ENCODE measurements around the gene RABGGTA. TPM values are rescaled to one million over a fixed set of nuclear protein-coding genes. Genes with fewer than 3 reads are reported as not detected.

RABGGTA gene
- total RNA-seq, 1 experiment from 2014 or later, result 25.6 TPM

DNA sequence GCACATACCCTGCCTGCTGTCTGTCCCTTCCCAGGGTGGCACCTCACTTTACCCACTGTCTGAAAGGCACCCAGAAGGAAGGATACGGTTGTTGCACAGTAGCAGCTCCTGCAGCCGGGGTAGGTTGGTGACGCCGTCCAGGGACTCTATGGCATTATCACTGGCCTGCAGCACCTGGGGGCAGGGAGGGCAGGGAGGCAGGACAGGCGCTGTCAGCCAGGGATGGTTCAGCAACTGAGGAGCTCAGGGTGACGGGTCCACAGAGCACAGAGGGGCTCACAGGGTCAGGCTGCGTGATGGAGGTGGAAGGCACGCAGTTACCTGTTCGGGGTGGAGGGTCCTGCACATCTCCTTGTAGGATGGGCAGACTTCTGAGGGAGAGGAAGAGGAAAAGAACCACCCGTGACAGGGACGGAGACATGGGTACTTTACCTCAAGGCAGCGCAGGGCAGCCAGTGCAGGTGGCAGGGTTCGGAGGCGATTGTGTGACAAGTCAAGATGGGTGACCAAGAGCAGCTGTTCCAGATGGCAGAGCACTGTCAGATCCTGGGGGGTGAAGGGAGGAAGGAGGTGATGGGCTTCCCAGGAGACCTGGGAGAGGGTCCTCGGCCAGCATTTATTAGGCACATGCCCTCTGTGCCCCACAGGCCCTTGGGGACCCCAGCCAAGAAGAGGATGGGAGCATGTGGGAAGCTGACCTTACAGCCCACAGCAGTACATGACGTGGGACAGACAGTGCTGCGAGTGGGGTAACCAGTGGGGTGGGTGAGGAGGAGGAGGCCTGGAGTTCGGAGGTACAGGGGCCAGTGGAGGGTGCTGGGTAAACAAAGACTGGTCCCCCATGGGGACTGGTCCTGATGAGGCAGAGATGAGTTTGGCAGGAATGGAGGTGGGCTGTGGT is 4.8 kb downstream of the RABGGTA start:
- no CpG with 5 or more reads among the region's 18 CpGs for WGBS (ENCODE audit: extremely low coverage, insufficient read length, low lambda C conversion rate)
- no peak overlapping the region for H2BK12ac ChIP-seq (ENCODE audit: insufficient read length, low read depth, low read length)
- Mint-ChIP-seq H3K27ac (peak overlapping the region in 1 of 3 experiments; percentile 64; a peak in 4 of 7 replicates), H3K4me3 (no peak overlapping the region; a peak in 1 of 5 replicates), H3K27me3 (ENCODE audit: low read depth) (no peaks in the 10 kb centered on the region), H3K36me3 (ENCODE audit: insufficient read depth in 1 of 3, low read depth in 3 of 3) (peaks cover 3 to 21% (median 14%) of the 10 kb centered on the region in 3 experiments; a peak in 5 of 7 replicates), H3K9me3 (no peaks in the 10 kb centered on the region), H3K4me1 (peaks cover 0 to 5% of the 10 kb centered on the region in 2 experiments; a peak in 1 of 4 replicates)
- H3K79me2 ChIP-seq (ENCODE audit: insufficient read depth, low read length), result no peaks in the 10 kb centered on the region
- no peak overlapping the region for H2BK20ac ChIP-seq (ENCODE audit: low read depth, low read length, poor library complexity, severe bottlenecking)
- no peak overlapping the region for H3K4me2 ChIP-seq (ENCODE audit: insufficient read depth, insufficient read length, low read length)
- H3K23ac ChIP-seq (ENCODE audit: insufficient read length, low read depth, low read length), result no peak overlapping the region
- H4K91ac ChIP-seq (ENCODE audit: insufficient read length, low read depth, low read length), result no peak overlapping the region
- H3K14ac ChIP-seq (ENCODE audit: insufficient read depth, low read length), result no peak overlapping the region; the same call in 1 of the 2 replicates
- no peak overlapping the region for H4K8ac ChIP-seq (replicated peaks; ENCODE audit: insufficient read length, low read depth, low read length)
- H3K27ac ChIP-seq (ENCODE audit: insufficient read length, low read depth, low read length), result no peak overlapping the region
- no peak overlapping the region for H3K18ac ChIP-seq (ENCODE audit: insufficient read length, low read depth, low read length)
- H3K4me1 ChIP-seq (ENCODE audit: insufficient read depth, low read length), result no peaks in the 10 kb centered on the region
- H3K27me3 ChIP-seq (ENCODE audit: insufficient read depth, low read length), result no peaks in the 10 kb centered on the region
- no peak overlapping the region for H2BK5ac ChIP-seq (ENCODE audit: insufficient read length, low read length)
- H2BK120ac ChIP-seq (ENCODE audit: low read depth, low read length, poor library complexity, severe bottlenecking), result no peak overlapping the region
- H3K56ac ChIP-seq (ENCODE audit: insufficient read length, low read depth, low read length), result no peak overlapping the region
- H2AFZ ChIP-seq (ENCODE audit: low read length), result no peak overlapping the region
- TF ChIP-seq, protein P1, sequence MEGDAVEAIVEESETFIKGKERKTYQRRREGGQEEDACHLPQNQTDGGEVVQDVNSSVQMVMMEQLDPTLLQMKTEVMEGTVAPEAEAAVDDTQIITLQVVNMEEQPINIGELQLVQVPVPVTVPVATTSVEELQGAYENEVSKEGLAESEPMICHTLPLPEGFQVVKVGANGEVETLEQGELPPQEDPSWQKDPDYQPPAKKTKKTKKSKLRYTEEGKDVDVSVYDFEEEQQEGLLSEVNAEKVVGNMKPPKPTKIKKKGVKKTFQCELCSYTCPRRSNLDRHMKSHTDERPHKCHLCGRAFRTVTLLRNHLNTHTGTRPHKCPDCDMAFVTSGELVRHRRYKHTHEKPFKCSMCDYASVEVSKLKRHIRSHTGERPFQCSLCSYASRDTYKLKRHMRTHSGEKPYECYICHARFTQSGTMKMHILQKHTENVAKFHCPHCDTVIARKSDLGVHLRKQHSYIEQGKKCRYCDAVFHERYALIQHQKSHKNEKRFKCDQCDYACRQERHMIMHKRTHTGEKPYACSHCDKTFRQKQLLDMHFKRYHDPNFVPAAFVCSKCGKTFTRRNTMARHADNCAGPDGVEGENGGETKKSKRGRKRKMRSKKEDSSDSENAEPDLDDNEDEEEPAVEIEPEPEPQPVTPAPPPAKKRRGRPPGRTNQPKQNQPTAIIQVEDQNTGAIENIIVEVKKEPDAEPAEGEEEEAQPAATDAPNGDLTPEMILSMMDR (conservative IDR thresholded peaks at IDR 0.05), result no peak
- peaks cover 6% of the 10 kb centered on the region for H3K23me2 ChIP-seq (ENCODE audit: insufficient read length, low read depth, low read length, poor library complexity, severe bottlenecking)
- no peak overlapping the region for H3K9ac ChIP-seq (ENCODE audit: extremely low read depth, insufficient read length, low read length)
- H2AK5ac ChIP-seq (ENCODE audit: insufficient read length, low read length), result no peak overlapping the region
- H3K4ac ChIP-seq (ENCODE audit: low read depth, low read length), result no peak overlapping the region
- H3T11ph ChIP-seq (ENCODE audit: low read length), result no peak overlapping the region
- no peak overlapping the region for H2BK15ac ChIP-seq (ENCODE audit: low read depth, low read length)
- H3K79me1 ChIP-seq (ENCODE audit: insufficient read depth, low read depth, low read length, poor library complexity, severe bottlenecking), result no peaks in the 10 kb centered on the region
- no peak overlapping the region for H4K5ac ChIP-seq (ENCODE audit: insufficient read length, low read depth, low read length)
- no peaks in the 10 kb centered on the region for H4K20me1 ChIP-seq (ENCODE audit: control insufficient read depth, insufficient read depth, insufficient read length)
- DNase-seq, result no peak
- H3K9me3 ChIP-seq (ENCODE audit: control insufficient read depth, low read depth, low read length), result no peaks in the 10 kb centered on the region

Measured in H9 (cell line).